GM21576 (cell line): Measurements from ENCODE around the gene VSIG4.

Experiments used
- ATAC-seq: cut with Tn5 transposase; IDR thresholded peaks from one replicate; pipeline ENCODE4 v1.9.1; 2021; ENCODE audit warnings: mild to moderate bottlenecking, moderate library complexity; ENCODE audit not compliant: unreplicated experiment

VSIG4 gene

DNA sequence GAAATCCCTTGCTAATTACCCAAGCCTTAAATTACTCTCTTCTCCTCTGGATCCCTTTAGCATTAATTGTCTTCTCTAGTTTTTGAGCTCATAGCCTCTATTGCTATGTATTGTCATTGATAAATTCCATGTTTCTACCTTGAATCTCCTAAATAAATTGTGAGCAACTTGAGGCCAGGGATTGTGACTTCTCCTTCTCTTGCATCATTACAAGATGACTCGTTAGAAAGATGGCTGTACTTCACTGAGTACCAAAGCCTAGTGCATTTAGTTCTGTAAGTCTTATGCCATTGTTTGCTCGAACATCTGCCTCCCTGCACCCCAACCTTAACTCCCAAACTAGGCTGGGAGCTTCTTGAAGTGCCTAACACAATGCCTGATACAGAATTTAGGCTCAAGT lies 15.3 kb downstream of the VSIG4 start:
- no peak for ATAC-seq

DNA sequence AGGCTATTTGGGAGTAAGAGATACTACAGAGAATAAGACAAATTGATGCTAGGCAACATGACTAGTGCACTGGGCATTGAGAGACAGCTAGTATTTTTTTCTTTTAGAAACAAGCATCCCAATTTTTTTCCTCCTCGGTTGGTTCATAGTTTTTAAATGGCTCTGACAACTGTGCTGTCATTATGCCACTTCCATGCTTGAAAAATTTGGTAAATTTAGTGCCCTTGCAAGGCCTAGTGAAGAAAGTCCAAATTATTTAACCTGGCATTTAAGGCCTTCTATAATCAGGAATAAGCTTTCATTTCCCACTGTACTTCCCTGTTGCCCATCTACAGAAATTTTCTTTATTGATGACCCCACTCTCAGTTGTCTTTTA lies 15.8 kb downstream of the VSIG4 start:
- no peak for ATAC-seq

DNA sequence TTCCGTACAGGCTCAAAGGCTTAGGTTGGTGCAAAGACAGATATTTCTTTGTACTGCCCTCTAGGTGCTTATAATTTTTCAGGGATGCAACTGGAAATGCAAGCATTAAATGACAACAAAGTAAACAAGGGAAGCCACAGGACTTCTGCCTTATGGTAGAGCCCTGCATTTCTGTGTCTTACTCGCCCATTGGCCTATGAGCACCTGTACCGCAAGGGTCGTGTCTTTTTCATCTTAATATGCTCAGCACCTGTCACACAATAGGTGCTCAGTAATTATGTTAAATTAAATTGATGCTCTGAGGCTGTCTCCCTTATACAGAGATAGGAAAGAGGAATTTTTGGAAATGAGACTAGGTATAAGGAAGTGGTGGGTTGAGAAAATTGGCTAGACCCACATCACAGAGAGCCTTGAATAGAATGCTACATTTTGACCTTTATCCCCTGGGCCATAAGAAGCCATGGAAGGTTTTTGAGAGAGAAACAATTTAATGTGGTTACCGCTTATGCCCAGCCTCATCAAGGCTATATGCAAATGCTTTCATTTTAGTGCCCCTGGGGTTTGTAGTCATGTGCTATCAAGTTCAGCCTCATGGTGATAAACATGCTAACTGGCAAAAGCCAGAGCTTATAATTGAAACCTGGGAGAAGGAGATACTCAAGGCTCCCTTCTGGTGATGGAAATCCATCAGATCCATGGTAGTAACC lies 16.3 kb downstream of the VSIG4 start:
- no peak for ATAC-seq

DNA sequence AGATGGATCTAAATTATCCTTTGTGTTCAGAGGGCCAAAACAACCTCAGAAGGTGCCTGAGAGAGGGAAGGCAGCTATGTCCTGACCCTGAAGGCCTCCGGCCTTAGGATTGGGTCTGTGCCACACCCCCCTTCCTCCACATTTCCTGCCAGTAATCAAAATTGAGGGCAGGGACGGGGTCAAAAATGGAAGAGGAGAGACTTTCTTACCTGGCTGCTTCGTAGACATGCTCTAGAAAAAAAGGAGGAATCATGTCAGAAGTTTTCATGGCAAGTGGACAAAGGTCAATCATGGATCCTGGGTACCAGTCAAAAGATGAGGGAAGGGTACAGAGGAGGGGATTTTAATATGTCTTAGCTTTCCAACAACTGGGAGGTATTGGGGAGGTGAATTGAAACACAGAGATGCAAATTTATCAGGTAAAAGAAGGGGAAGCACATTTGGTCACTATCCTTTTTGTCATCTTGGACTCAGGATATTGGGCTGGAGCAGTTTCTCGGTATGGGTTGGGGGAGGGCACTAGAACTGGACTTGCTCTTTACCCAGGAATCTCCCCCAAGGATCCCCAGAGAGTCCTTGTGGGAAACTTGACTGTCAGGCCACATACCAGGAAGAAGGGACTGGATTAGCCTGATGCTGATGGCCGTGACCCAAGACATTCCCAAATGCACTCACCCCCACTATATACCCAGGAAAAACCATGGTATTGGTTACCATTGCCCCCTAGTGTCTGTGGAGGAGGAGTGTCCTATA lies 17.1 kb downstream of the VSIG4 start:
- no peak for ATAC-seq

DNA sequence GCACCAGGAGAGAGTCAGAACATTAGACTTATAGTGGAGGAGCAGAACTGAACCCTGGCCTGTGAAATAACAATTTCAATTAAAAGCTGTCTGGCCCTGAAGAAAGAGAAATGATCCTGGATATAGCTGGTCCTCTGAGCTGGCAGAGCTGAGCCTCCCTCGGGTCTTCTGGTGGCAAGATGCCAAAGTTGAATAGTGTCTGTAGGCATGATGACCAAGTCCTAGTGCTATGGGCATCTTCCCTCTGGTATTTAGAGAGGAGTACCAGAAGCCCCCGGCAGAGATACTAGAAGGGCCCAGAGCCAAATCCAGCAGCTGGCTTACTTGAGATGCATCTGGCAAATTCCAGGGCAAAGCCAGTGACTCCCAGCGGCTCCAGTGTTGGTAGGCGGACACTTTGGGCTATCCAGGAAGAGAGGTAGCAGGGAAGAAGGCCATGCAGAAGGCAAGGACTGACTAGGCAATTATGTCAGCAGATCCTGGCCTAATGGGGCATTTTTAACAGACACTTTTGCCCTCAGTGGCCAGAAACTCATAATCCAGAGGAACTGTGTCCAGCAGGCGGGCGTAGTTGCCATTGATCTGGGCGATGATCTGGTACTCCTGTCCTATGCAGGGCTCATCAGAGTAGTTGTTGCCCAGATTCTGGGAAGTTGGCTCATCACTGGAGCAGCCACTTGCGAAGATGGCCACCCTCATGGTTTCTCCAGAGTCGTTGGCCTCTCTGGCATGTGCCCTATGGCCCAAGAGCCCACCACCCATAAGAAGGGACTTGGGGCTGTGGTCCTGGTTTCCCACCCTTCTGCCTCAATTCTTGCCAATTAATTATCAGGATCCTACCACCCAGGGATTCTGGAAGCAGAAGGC lies 17.9 kb downstream of the VSIG4 start:
- no peak for ATAC-seq

DNA sequence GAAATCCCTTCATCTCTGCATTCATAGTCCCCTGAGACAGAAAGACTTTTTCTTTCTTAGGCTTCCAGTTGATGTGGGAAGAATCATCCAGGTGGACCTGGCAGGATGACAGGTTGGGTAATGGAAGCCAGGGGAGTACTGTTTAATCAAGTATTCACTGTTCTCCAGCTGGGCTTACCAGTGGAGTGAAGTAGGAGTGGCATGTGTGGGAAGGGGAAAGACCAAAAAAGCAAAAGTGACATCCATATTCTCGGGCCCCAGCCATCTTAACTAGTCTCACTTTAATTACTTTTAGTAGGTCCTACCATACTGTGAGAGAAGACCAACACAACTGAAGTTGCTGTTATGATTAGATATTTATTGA lies 18.5 kb downstream of the VSIG4 start:
- ATAC-seq: no peak

DNA sequence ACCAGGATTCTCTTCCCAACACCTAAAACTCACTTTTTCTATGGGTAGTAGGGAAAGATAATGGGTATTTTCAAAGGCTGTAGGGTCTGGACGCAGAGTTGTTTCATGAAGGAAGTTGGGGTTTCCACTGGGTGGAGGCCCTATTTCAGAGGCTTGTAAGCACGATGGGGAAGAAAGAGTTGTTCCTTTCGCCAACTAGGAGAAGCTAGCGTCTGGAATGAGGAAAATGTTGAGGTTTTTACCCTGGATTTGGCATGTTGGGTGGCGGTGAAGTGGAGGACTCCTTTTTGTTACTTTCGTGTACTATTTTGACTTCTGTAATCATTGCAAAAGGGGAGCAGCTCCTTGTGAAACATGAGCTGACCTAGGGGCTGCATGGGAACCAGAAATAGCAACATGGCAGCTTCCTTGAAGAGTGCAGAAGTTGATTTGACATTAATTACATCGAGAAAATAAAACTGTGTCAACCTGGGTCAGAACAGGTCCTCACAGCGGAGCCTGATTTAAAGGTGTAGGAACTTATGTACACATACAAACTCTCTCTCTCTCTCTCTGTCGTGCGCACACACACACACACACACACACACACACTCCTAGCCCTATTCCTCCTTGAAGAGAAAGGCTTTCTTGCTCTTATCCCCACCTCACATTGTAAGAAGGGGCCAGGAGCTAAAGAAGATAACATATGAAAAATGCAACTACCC lies 19.1 kb downstream of the VSIG4 start:
- no peak for ATAC-seq

DNA sequence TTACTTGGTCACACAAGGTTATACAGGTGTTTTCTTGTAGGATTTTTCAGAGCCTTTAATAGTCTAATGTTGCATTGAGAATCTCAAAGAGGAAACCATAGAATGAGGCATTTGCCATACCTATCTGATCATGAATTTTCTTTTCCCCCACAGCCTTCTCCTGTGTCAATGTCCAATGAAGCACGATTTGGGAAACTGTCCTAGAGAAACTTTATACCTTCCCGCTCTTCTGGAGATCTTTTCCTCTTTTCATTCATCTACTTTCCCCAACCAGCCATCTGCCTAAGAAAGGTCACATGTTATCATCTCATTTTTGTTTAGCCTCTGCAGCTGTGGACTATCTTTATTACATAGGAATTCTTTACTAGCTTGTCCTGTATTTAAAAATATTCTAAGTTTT lies 19.9 kb downstream of the VSIG4 start:
- ATAC-seq: no peak

DNA sequence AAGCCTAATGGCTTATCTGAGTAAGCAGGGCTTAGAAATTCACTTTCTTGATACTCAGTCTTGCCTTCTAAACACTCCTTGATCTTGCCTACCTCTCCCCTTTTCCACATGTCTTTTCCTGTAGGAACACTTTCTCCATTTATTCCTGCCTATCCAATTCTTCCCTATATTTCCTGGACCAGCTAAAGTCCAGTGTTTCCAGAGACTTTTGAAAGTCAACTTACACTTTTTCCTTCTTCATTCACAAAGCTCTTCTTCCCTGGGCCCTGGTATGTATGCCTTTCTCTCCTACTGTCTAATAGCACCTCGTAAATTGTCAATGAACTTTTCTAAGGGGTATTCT lies 20.6 kb downstream of the VSIG4 start:
- no peak for ATAC-seq

DNA sequence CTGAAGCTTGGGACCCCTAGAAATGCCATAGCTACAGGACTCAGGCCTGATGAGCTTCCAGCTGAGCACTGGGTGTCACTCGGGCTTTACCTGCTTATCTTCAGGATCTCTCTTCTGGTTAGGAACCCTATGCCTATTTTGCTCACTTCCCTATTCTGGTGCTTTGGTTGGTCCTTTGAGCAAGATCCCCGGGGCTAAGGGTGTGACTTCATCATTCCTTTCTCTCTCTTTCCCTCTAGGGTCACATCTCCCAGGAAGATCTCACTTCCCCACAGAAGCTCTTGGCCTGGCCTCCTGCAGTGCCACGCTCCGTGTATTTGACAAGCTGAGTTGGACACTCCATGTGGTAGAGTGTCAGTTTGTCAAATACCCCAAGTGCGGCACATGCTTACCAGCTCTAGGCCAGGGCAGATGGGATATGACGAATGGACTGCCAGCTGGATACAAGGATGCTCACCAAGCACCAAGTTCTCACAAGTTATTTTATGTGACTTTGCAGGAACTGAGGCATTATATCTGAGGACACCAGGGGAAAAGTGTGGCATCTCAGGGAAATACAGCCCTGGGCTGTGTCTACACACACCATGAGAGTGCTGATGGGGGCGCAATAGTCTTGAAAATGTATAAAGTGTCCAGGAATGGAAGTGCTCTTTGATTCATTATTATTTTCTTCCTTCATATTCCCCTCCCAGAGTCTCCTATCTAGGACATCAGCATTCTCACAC lies 21.1 kb downstream of the VSIG4 start:
- no peak for ATAC-seq

DNA sequence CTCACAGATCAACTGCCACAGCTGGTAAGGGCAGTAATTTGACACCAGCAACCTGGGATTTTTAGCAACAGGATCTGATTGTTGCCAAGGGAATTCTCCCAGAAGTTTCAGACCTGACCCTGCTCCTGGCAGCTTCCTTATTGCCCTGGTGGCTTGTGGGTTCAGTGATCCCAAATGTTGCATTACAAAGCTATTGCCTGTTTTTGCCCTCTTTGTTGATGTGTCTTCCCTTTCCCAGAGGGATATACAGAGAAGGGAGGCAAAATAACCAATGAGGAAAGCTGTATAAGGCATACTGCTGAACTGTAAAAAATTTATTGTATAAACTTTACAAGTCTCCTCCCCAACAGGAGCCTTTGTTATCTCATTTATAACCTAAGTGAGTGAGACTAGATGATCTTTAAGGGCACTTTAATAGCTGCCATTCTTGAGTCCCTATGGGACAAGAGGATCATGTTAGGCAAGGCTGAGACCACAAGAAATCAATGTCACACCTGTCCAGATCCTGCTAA lies 22.2 kb downstream of the VSIG4 start:
- no peak for ATAC-seq

DNA sequence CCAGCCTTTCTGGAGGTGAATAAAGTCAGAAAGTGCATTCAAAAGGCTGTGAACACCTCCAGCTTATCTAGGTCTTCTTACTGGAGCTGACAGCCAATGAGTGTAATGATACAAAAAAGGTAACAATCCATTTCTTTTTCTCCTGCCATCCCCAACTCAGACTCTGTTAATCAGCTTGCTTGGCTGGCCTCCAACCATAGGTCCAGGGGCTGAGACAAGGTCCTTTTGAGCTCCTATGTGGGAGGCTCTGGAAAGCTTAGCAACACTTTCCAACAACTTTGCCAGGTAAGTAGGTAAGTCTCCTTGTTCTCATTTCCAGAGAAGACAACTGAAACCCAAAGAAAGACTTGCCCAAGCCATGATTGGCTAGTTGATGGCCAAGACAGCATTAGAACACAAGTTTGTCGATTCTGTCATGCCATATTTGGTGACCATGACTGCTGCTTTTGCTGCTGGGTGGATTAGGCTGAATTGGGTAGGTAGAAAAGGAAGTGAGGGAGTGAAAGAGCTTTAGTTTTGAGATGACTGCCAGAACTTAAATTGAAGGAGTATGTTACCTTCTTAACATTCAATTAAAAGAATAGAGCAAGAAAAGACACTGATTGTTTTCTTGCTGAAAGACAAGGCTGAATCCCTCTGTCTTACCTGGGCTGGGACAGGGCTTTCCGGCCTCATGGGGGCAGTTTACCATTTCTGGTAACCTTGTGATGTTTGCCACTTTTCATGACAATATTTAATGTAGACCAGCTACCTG lies 22.8 kb downstream of the VSIG4 start:
- ATAC-seq: peak; percentile 27

DNA sequence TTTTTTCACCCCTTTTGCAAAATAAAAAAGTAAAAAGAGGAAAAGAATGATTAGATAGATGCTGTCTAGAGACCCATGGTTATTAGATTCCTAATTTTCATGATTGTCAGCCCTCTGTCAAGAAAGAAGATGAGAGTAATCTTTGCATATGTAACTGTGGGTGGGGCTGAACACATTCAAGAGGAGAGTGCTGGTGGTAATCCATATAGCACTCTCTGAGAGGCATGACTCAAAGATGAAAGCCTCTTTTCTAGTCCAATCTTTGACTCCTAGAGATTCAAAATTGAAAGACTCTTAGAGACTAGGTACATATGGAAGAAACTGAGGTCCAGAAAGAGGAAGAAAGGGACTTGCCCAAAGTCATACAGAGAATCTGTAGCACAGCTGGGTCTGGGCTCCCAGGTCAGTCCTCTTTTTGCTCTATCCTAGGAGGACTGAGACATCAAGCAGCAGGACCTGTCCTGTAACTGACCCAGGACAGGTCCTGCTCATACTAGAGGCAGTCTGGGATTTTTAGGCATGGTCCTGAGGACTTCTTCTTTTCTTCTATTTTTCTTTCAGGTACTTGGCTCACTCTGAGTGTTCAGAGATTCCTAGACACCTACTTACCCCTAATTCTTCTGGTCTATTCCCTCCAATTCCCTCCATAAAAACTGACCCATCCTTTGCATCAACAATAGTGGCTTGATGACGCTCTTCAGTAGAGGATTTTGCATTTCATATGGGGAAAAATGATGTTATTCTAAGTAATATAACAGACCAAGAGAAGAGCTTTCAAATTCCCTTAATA lies 23.8 kb downstream of the VSIG4 start:
- ATAC-seq: peak; percentile 28

DNA sequence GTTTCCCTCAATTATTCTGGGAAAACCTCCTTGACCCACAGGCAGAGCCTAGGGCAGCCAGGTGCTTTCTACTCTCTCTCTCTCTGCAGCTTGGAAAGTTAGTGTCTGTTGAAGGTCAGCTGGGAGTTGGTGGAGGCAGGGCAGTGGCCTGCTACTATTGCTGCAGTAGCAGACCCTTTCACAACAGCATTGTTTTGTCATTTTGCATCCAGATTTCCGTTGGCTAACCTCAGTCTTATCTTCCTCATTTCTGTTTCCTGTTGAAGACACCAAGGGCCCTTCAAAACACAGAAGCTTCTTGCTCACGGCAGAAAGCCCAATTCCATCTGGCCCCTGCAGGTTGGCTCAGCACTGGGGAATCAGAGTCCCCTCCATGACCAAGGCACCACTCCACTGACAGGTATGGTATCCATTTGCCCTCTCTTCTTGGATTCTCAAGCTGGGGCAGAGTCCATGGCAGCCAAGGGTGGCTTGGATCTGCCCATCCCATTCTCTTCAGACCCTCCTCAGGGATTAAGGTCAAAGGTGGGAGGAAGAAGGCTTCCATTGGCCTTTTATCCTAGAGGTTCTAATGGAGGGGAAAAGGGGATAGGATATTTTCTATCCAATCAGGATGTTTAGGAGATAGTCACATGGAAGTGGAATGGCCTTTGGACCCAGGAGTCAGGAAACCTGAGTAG lies 24.6 kb downstream of the VSIG4 start:
- peak; percentile 35 for ATAC-seq

DNA sequence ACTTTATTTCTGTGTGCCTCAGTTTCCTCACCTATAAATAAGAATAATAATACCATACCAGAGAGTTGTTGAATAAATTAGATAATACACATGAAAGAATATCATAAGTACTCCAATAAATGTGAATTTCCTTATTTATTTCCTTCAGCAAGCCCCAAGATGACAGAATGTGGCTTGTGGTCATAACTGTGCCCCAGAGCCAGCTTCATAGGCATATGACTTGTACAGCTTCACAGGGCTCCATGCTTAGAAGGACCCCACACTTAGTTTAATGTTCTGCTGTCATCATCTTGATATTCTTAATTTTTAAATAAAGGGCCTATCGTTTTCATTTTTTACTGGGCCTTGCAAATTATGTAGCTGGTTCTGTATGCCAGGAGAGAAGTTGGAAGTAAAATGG lies 25.3 kb downstream of the VSIG4 start:
- no peak for ATAC-seq

DNA sequence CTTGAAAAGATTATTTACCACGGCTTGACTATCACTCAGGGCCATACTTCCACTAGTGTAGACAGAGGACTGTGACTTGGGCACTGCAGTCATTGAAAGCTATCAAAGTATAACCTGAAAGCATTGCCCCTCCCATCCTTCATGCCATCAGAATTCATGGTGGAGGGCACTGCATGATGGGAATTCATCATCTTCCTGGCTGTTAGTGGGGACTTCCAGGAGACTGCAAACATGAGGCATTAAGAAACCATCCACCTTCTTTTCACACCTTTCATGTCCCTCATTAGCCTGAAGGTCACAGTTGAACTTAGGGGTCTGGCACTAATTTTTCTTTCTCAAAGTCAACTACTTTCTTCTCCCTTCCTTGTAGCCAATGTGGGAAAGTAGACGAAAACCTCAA lies 25.8 kb downstream of the VSIG4 start:
- ATAC-seq: no peak

DNA sequence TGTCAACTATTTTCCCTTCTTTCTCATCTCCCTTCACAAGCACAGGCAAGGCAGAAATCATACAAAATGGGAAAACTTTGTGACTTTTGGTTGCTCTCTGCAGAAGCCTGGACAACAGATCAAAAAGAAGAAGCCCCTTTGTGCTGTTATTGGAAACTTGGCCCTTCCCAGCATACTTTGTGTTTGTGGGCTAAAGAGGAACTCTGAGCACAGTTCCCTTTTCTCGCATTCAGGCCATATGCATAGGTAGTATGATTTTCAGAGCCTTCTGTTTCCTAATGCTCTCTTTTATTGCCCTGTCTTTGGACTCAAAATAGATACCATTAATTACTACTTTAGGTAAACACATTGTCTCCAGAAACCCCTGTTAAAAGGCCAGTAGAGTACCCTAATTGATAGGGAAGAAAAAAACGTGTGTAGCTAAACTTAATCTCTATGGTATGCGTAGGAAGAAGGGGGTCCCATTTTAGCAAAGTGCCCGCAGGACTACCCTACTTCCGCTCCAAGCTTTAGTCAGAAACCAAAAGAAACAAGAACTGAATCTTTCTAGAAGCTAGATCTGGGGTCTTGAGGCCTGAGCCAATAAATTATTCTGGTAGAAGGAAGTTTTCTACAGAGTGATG lies 26.6 kb downstream of the VSIG4 start:
- ATAC-seq: peak; percentile 24

DNA sequence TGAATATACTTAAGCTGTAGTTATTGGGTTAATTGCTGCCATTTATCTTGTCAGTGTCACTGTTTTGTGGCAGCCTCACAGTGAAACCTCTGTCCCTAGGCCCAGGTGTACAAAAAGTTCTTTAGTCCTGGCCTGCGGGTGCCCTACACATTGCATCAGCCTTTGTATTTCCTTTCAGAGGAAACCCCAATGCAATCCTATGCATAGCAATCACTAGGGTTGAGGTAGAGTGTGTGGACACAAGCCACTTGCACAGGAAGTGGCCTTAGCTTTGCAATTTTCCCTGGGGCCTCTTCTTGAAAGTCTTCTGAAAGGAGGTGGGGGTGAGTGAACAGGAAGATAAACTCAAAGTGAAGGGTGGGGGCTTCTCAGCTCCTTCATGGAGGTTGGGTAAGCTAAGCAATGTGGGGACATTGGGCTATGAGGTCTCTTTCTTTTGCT lies 27.8 kb downstream of the VSIG4 start:
- ATAC-seq: peak; percentile 49
